Right forelimb (tissue), 1 donor: Measurements from ENCODE around the gene NFIB.

Experiments used
- DNase-seq: peaks from one replicate; pipeline ENCODE4 v3.0.0-alpha.2; 2018

Gene NFIB

DNA sequence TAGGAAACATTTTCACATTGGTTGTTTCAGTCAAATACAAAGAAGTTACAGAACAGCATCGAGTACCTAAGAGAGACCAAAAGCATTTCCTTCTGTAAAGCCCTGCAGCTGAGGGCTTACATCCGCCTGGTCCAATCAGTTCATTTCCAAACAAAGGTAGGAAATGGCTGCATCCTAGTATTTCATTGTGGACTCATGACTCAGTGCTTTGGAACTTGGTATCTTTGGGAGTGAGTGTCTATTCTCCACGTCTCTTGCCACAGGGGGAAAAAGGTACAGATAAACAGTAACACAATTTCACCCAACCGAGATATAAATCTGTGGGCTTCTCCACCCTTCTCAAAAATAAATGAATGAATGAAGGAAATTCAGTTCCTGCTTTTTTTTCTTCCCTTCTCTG, 75.4 kb downstream of the NFIB start:
- DNase-seq = no peak

DNA sequence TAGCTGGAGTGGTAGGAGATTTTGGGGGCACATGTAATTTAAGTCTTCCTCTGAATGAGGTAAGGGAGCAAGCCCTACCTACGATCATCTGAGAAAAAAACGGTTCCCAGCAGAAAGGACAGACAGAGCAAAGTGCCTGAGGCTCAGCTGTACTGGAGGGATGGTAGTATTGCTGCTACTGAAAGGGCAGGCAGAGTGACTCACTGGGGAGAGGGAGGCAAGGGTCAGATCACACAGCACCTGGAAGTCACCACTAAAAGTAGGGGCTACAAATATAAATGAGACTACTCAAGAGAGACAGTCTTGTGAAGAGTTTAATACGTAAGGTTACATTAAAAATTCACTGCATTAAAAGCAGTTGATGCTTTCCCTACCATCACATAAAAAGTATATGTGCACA, 75.9 kb downstream of the NFIB start:
- DNase-seq = no peak

DNA sequence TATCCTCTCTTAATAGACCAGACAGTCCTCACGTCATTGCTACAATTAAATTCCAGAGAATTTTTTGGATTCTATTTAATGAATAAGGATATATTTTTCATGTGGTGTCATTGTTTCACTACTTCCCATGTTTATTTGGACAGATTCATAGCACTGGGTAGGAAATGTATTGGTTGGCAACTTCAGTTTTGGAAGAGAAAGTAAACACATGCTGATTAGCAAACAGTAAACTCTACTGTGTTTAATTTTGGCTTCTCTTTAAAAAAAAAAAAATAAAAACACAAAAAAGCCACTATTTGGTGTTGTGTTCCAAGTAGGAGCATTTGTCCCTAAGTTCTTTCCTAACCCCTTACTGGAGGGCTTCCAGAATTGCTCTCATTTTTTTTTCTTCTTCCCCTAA, 77.3 kb downstream of the NFIB start:
- no peak for DNase-seq

DNA sequence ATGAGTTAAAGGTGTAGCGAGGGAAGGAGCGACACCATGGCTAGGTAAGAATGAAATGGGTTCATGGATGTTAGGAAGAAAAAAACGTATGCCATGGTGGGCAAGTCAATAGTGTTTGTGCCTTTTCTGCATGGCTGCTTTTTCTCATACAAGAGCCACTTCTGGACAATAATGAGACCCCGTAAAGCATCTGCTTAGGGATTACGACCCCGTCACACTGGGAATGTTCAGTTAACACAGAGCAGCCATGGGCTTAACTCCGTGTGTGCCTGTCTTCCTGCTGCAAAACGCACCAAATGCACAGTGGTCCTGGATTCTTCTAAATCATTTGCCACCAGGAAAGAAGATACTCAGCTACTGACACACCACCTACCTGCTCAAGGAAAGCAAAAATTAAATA, 81.8 kb downstream of the NFIB start:
- no peak for DNase-seq

DNA sequence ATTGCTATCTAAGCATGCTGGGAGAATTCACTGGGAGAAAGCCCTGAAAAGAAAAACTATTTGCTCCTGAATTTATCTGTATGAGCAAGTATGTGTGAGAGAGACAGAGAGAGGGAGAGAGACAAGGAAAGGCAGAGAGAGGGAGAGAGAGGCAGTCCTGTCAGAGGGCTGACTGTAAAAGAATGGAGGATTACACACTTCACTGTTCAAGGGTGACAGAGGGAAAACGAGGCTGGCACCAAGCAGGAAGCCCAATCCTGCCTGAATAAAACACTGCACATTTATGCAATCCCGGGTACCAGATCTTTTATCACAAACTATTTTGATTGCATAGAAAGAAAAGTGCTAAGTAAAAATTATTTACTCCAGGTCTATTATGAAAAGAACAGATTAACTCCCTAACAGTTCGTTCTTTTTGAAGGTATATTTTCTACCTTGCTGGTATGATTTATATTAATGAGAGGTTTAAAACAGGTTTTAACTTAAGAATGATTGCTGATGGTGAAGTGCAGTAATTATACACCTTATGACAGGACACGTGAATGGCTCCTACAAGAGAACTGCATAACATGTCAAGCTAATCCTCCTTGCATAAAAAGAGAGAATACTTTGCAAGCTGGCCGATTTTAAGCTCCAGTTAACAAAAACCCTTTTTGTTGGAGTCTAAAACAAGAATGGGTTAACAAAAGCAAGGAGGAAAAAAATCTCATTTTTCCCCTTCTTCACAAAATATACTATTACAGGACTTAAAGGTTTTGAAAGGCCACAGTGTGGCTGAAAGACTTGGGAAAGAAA, 82.5 kb downstream of the NFIB start:
- DNase-seq = no peak

DNA sequence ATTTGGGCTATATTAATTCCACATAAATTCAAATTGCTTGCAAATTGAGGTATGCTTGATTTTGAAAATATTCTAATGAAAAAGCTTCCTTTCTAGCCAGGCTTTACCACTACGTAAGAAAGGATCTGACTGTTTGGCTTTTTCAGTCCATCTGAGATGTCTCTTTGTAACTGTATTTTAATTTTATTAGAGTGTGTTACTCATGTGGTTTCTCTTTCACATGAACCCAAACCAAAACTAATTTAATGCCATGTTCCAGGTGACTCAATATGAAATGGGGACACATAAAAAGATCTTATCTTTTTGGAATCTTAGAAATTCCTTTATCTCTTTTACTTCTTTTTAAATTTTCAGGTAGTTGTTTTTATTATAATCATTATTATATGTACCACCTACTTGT, 85.3 kb downstream of the NFIB start:
- no peak for DNase-seq

DNA sequence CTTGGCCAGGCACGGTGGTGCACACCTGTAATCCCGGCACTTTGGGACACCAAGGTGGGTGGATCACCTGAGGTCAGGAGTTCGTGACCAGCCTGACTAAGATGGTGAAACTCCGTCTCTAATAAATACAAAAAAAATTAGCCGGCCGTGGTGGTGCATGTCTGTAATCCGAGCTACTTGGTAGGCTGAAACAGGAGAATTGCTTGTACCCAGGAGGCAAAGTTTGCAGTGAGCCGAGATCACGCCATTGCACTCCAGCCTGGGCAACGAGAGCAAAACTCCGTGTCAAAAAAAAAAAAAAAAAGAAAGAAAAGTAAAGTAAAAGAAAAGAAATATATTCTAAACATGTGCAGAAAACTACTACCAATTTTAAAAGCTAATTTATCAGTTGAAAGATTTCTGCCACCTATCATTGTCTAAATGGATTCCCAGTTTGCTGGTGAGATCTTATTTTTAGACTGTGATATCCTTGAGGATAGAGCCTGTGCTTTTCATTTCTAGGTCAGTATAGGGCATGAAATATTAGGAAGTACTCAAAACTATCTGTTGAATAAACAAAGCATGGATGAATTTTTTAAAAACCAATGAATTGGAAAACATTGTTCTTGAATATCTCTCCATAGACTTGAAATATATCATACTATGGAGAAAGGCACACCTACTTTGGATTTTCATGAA, 86.9 kb downstream of the NFIB start:
- no peak for DNase-seq

DNA sequence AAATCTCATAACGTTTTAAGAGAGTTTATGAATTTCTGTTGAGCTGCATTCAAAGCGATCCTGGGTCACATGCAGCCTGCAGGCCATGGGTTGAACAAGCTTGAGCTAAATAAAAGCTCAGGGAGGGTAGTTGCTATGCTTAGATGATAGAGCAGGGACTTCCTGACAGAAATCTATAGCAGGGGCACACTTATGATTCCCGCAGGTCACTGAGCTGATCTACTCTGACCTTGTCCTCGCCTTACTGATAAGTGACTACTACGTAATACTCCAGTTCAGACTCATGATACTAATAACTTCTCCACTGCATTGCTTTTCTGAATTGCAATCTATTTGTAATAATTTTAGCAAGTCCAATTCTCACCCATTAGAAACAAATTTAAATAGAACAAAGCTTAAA, 90.9 kb downstream of the NFIB start:
- no peak for DNase-seq

DNA sequence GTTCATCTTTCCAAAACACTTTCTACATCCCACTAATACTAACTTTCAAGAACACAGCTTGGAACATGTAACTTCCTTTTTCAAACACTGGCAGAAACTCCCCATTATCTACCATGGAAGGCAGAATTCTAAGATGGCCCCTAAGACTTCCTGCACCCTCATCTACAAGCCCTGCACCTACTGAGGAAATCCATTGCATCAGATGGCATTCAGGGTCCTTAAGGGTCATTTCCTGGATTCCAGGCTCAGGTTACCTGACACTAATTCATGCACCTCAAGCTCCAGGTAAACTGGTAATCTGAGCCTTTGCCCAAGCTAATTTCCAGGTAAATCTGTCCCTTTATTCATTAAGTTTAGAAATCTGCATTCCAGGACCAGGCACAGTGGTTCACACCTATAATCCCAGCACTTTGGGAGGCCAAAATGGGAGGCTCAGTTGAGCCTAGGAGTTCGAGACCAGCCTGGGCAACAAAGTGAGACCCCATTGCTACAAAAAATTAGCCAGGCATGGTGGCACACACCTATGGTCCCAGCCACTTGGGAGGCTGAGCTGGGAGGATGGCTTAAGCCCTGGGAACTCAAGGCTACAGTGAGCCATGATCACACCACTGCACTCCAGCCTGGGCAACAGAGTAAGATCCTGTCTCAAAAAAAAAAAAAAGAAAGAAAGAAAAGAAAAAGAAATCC, 91.6 kb downstream of the NFIB start:
- DNase-seq = no peak

DNA sequence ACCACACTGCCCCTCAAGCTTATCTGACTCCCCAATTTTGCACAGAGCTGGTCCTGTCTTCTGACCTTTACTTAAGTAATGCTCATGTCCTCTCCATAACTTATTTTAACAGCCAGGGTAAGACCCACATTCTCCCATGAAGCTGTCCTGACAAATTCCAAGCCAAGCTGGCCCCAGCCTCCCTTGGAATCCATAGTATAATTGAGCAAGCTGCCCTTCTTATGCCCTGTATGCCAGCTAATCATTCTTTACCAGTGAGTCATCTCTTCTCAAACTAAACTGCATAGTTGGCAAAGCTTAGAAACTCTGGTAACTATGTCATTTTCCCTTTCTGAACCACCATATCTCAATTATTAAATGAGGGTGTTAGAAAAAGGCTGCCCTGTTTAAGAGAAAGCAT, 92.4 kb downstream of the NFIB start:
- no peak for DNase-seq

DNA sequence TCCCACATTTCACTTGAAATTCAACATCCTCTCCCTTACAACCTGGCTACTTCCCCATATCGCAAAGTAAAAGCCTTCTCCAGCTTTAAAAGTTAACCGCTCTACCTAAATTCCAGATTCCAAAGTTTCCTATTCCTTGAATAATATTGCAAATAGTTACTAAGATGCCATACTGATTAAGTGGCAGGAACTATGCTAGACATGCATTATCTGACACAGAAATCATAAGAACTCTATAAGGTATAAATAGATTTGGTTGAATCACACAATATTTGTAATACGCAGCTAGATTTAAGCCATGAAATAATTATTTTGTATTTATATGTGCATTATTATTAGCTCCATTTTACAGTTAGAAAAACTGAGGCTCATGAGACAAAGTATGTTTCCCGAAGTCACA, 92.8 kb downstream of the NFIB start:
- no peak for DNase-seq

DNA sequence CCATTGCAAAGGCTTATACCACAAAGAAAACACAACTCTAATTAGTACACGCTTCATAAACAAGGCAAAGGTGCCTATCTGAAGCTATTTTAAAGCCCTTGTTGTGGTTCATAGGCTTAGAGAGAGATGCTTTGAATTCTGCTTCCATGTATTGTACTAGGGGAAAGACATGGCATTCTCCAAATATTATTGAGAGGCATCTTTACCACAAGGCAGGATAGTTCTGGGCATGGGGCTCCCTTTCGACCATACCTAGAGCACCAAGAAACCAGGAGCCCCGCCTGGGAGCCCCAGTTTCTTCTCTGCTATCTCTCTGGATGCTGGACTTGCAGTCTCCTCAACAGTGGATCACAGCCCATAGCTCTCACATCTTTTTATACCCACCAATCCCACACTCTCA, 93.7 kb downstream of the NFIB start:
- DNase-seq = no peak

DNA sequence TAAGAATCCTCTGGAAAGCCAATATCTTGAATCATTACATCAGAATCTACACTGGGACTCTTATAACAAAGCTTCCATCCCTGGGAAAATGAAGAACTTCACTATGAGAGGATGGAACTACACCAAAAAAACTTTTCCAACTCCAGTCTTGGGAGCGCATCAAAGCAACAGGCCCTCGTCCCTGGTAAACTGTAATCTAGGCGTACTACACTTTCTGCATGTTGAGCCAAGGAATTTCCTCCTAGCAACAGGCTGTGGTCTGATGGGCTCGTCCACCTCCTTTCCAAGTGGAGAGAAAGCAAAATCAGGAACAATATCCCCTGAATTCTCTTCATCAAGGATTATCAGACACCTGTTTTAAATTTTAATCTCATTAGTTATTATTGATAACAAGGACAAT, 94.1 kb downstream of the NFIB start:
- DNase-seq = no peak

DNA sequence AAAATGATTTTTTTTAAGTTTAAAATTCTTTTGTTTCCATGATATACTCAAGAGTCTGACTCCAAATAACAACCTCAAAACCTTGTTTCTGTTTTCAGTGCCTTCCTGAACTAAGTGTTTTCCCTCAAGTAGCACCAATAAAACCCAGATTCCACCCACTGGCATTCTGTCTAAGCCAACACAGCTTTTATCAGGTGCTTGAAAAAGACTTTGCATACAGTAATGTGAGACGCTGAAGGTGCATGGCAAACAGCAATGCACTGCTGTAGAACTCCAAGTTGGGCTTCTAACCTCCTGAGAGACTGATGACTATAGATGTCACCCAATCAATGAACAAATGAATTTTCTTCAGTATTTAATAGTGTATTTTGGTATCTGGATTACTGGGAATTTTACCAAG, 95.7 kb downstream of the NFIB start:
- no peak for DNase-seq

DNA sequence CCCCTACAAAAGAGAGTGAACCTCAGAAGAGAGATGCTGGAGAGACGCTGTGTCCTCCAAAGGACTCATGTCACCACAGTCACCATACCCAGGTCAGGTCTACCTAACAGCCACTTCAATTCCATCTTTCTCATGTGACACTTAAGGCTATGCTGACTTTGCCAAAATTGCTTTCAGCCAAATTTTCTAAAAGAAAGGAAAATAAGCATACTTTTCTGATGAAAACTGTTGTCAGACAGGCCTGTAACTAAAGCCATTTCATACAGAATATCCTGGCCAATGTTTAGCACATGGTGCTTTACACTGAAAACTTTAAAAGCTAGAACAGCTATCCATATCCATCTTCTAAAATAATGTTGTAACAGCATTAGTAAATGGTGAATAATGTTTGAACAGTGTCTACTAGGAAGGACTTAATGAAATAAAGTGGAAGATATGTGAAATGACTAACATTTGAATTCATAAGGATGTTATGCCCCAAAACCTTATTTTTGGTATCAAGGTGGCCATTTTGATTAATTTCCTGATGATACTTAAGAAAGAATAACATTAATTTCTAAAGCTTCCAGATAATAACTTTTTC, 97.2 kb downstream of the NFIB start:
- no peak for DNase-seq

DNA sequence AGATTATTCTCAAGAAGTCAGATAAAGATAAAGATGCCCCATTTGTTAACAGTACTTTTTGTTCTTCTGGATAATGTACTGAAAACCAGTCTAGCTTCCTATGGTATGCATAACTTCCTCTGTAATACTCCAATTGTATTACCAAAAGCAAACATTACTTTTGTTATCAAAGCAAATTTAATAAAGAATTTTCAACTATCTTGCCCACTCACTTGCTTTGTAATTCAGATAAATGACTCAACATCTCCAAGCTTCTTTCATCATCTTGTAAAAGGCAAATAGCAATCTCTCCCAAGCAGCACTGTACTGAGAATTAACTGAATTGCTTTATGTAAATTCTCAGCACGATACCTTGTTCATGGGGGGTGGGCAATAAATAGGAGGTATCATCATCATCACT, 98.3 kb downstream of the NFIB start:
- no peak for DNase-seq

DNA sequence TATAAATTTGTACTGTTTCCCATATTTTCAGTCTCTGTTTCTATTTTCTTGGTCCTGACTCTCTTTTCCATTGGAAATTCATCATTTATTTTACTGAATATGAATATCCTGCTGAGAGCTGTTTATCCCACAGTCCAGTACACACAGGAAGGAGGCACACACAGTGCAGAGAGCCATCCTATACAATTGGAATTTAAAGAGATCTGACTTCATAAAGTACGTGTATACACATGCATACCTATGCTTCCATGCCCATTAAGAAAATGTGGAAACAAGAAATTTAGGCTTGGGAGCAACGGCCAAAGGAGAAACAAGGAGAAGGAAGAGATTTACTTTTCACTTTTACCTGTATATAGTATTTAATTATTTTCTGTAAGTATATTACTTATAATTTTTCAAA, 99.2 kb downstream of the NFIB start:
- DNase-seq = no peak

DNA sequence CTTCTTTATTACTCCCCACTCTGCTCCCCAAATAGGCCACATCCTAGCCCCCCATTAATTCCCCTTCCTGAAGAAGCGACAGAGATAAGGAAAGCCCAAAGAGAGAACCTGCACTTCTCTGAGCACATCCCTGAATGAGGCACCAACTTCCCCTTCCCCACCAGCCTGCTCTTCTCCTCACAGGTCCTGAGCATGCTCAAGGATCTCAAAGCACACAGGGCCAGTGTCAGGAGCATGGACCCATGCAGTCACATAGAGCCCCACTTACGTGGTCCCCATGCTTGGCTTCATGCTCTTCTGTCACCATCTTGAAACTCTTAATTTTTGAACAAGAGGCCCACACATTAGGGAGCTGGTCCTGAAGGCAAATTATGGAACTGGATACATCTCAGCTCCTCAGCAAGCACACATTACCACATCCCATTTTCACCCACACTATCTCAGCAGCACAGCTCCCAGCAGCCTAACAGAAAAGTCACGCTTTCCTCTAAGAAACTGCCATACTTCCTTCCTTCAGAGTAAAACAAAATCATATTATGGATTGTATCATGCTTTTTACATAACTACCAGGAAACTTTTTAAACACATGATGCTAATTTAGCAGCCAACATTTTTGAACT, 99.8 kb downstream of the NFIB start:
- DNase-seq = no peak

DNA sequence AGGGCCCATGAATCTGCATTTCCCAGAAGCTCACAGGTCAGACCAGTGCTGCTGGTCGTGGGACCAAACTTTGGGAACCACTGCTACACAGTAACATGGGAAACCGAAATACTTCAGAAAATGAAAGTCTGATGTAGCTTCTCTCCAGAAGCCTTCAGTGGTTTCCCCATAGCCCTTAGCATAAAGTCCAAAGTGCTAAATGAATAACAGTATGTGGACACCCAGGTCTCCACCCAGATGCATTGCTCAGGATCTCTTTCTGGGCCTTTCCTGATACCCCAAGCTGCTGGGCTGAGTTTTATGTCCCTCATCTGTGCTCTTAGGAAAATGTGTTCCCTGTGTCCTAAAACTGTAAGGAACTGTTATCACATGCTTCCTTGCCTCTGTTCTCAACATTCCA, 100.4 kb downstream of the NFIB start:
- DNase-seq = no peak

DNA sequence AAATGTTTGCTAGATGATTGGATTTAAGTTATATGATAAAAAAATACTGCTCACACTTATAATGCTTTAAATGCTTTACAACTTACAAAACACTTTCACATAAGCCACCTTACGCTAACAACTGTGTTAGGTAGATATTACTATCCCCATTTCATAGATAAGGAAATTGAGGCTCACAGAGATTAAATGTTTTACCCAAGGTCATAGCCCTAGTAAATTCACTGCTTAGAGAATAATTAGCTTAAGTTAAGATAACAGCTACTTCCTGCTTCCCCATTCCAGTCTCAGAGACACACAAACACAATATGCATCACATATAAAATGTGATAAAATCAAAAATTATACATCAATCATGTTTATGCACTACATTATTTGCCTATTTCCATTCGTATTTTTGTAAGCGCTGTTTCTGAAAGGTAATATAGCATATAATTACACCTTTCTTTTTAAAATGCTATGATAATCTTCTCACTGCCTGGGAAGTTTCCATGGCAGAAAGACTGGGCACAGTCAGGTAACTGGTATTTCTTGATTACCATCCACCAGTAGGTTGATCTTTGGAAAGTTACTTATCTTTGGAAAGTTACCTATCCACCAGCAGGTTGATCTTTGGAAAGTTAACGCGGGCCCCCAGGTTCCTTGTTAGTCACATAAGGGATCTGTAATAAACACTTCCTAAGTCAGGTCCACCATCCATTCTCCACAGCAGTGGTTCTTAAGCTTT, 101.1 kb downstream of the NFIB start:
- DNase-seq = no peak

DNA sequence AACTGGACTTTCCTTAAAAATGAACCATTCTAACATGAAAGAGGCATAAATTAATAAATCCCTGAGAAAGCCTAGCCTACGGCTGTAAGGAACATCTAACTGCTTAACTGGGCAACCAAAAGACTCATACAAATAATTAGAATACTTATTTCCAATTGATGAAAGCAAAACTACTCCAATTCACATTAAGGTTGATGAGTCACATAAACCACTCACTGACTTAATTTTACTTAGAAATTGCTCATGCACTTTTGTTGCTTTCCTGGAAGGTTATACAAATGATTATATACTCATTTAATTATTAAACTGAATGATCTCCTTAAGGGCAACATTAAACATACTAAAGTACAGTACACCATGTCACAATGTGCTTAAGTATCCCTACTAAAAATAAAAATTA, 101.9 kb downstream of the NFIB start:
- DNase-seq = no peak

DNA sequence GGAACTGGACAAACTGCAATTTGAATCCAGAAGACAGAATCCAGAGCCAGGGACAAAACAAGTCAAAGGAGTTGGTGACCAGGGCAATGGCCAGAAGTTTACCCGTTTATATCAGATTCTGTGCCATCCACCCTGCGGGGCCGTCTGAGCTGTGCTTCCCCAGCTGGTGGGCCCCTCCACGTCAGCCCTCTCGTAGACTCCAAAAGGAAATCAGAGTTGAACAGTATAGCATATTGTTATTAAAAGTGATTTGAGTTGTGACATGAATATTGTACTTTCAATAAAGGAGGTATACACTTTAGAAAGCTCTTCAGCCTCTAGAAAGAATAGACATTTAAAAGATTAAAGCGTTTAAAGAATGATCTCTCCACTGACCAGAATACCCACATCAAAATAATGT, 102.4 kb downstream of the NFIB start:
- no peak for DNase-seq

DNA sequence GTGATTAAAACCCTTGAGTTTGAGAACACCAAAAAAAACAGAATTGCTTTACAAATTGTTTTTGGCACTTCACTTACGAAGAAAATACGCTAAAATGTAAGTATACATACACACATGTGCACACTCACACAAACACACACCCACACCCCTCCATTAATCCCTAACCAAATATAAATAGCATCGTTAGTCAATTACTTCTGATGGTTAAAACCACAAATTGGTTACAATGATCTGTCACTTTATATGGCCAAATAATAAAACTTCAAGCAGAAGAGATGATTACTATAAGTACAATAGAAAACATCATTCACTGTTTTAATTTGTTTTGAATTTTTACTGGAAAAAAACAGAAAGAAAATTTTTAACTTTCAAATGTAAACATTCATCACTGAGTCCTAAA, 103.5 kb downstream of the NFIB start:
- DNase-seq = no peak
